BE2C (cell line): ENCODE results near the gene ABCB11.

Source experiments
- DNase-seq: peaks from one replicate; pipeline ENCODE4 v3.0.0-alpha.2; 2020
- H3K27me3 ChIP-seq: fragments of 250-450 bp; sonication (Bioruptor Pico); 2 replicates; pipeline ENCODE4 v1.5.1; 2020; ENCODE audit warnings: mild to moderate bottlenecking
- H3K36me3 ChIP-seq: fragments of 250-450 bp; sonication (Bioruptor Pico); 2 replicates; pipeline ENCODE4 v1.5.1; 2020; ENCODE audit warnings: mild to moderate bottlenecking
- H3K4me1 ChIP-seq: fragments of 250-450 bp; sonication (Bioruptor Pico); 2 replicates; pipeline ENCODE4 v1.5.1; 2020
- H3K4me3 ChIP-seq: 2 replicates; pipeline ENCODE4 v1.5.1; 2011; ENCODE audit warnings: low read depth, low read length
- H3K9me3 ChIP-seq: fragments of 250-450 bp; sonication (Bioruptor Pico); 2 replicates; pipeline ENCODE4 v1.5.1; 2020
- CTCF ChIP-seq: IDR thresholded peaks from 2 replicates; pipeline ENCODE4 v1.5.1; 2012; ENCODE audit warnings: mild to moderate bottlenecking, low read depth, low read length

The ABCB11 gene

GRCh38 chr2:169035887-169036286 lies 4.8 kb upstream of the ABCB11 start:
- Histone ChIP-seq H3K36me3 (no peaks in the 10 kb centered on the region), H3K4me3 (no peak overlapping the region), H3K27me3 (no peaks in the 10 kb centered on the region), H3K4me1 (no peaks in the 10 kb centered on the region), H3K9me3 (no peaks in the 10 kb centered on the region)
- no peak for DNase-seq
- no peak for TF ChIP-seq CTCF

- Histone ChIP-seq H3K36me3 (no peaks in the 10 kb centered on the region), H3K4me1 (no peaks in the 10 kb centered on the region), H3K27me3 (no peaks in the 10 kb centered on the region), H3K9me3 (no peaks in the 10 kb centered on the region), H3K4me3 (no peak overlapping the region)
- TF ChIP-seq CTCF, result no peak
- no peak for DNase-seq
Observed at GRCh38 chr2:169034984-169035544, 3.9 kb upstream of the ABCB11 start.

- Histone ChIP-seq H3K4me3 (no peak overlapping the region), H3K9me3 (no peaks in the 10 kb centered on the region), H3K27me3 (no peaks in the 10 kb centered on the region), H3K36me3 (no peaks in the 10 kb centered on the region), H3K4me1 (no peaks in the 10 kb centered on the region)
- no peak for DNase-seq
- no peak for TF ChIP-seq CTCF
Observed at GRCh38 chr2:169034256-169034655, 3.1 kb upstream of the ABCB11 start.

GRCh38 chr2:169029341-169029740 lies 1.8 kb downstream of the ABCB11 start:
- TF ChIP-seq CTCF, result no peak
- DNase-seq, result no peak
- no peak overlapping the region for H3K4me3 ChIP-seq
- no peaks in the 10 kb centered on the region for H3K4me1 ChIP-seq
- H3K27me3 ChIP-seq, result no peaks in the 10 kb centered on the region
- H3K9me3 ChIP-seq, result no peaks in the 10 kb centered on the region
- no peaks in the 10 kb centered on the region for H3K36me3 ChIP-seq

GRCh38 chr2:169027234-169027633 lies 3.9 kb downstream of the ABCB11 start:
- no peak for TF ChIP-seq CTCF
- H3K4me3 ChIP-seq, result no peak overlapping the region
- no peaks in the 10 kb centered on the region for H3K9me3 ChIP-seq
- H3K36me3 ChIP-seq, result no peaks in the 10 kb centered on the region
- no peak for DNase-seq
- H3K27me3 ChIP-seq, result no peaks in the 10 kb centered on the region
- no peaks in the 10 kb centered on the region for H3K4me1 ChIP-seq

- Histone ChIP-seq H3K4me3 (no peak overlapping the region), H3K4me1 (no peaks in the 10 kb centered on the region), H3K27me3 (no peaks in the 10 kb centered on the region), H3K9me3 (no peaks in the 10 kb centered on the region), H3K36me3 (no peaks in the 10 kb centered on the region)
- no peak for TF ChIP-seq CTCF
- no peak for DNase-seq
Observed at GRCh38 chr2:169026056-169026455, 5.1 kb downstream of the ABCB11 start.
